Measurements from ENCODE around the gene DPAGT1. TPM values are rescaled to one million over a fixed set of nuclear protein-coding genes. Genes with fewer than 3 reads are reported as not detected.
A peak's percentile ranks its signal among the peaks of the same experiment; 100 is the strongest.

DPAGT1 gene
- polyA plus RNA-seq, 3 donors, result 37.0 to 54.2 (median 39.7) TPM

DNA sequence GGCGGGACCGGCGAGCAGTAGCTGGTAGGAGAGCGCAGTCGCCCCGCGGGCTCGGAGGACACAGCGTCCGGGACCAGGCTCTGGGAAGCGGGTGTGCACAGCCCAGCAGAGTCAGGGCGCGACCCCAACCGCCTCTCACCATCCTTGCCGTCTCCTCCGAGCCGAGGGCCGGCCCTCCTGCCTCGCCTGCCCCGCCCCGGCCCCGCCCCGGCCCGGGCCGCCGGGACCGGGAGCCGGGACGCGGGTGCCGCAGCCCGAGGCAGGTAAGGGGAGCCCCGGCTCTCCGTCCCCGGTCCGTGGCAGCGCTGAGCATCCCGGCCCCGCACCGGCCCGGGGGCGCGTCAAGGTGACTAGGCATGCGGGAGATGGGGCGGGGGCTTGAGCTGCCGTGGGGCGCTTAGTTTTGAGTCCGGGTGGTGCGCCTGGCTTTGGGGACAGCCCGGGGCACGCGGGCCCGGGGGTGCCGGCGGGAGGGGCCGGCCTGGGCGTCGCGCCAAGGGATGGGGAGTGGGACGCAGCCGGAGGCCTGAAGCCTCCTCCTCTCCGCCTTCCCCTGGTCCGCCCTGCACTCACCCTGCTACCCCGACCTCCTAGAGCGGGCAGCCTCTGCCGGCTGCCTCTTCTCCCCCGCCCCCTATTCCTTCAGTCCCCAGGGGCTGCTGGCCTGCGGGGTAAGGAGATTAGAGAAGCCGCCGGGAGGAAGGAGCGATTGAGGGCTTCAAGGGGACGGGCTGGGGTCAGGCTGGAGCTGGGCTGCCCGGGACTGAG lies 47.5 kb upstream of the DPAGT1 start, which contains the start of gene ABCG4:
Gene ABCG4 (plus strand): TSS at position 35 of the 768 bp plus-strand sequence. CDS start 914 bp downstream, outside the sequence.
- Histone ChIP-seq H3K79me2 (ENCODE audit: insufficient read depth, low read length) (no peaks in the 10 kb centered on the region), H3K9ac (ENCODE audit: insufficient read depth, low read length, poor library complexity, severe bottlenecking) (peak within 1 kb of the TSS; percentile 54), H2AFZ (ENCODE audit: insufficient read depth, low read depth, low read length, poor library complexity, severe bottlenecking) (peak within 1 kb of the TSS; percentile 87), H3K4me2 (replicated peaks; ENCODE audit: extremely low read depth, low read length, poor library complexity, severe bottlenecking) (peak within 1 kb of the TSS; percentile 78), H3K4me3 (replicated peaks in 1 of 3; ENCODE audit: low read depth in 2 of 3, low read length in 3 of 3) (peak within 1 kb of the TSS; percentile 4 to 75 (median 22)), H4K20me1 (ENCODE audit: insufficient read depth, low read length) (no peaks in the 10 kb centered on the region), H3K4me1 (ENCODE audit: control insufficient read depth in 1 of 2, insufficient read depth in 2 of 2, low read length in 2 of 2) (peaks cover 15 to 18% of the 10 kb centered on the region in 2 donors), H3K9me3 (replicated peaks in 1 of 2; ENCODE audit: control insufficient read depth in 1 of 2, insufficient read depth in 1 of 2, low read length in 2 of 2) (peaks cover 0 to 11% of the 10 kb centered on the region in 2 donors), H3K27ac (ENCODE audit: low read depth in 1 of 2, low read length in 2 of 2) (no peak within 1 kb of the TSS), H3K27me3 (ENCODE audit: control insufficient read depth in 2 of 2, insufficient read depth in 2 of 2, low read length in 2 of 2) (peaks cover 40 to 56% of the 10 kb centered on the region in 2 donors), H3K36me3 (replicated peaks in 1 of 2; ENCODE audit: control insufficient read depth in 1 of 2, insufficient read depth in 2 of 2, low read length in 2 of 2) (no peaks in the 10 kb centered on the region)
- peaks cover 0 to 17% (median 0%) of the 10 kb centered on the region in 7 donors for H3K9me3 Mint-ChIP-seq
- H3K4me1 Mint-ChIP-seq, result peaks cover 28% of the 10 kb centered on the region
- H3K27me3 Mint-ChIP-seq (ENCODE audit: low read depth in 3 of 3), result peaks cover 60 to 77% (median 63%) of the 10 kb centered on the region in 3 donors
- DNase-seq, result no peak
- under 1% methylated on average over 55 of the region's 73 CpGs for WGBS (ENCODE audit: insufficient coverage)
- H3K27ac Mint-ChIP-seq, result peak within 1 kb of the TSS in 2 of 7 donors; percentile 30 to 63
- peak within 1 kb of the TSS; percentile 76 to 91 for H3K4me3 Mint-ChIP-seq
- TF ChIP-seq, protein P1, sequence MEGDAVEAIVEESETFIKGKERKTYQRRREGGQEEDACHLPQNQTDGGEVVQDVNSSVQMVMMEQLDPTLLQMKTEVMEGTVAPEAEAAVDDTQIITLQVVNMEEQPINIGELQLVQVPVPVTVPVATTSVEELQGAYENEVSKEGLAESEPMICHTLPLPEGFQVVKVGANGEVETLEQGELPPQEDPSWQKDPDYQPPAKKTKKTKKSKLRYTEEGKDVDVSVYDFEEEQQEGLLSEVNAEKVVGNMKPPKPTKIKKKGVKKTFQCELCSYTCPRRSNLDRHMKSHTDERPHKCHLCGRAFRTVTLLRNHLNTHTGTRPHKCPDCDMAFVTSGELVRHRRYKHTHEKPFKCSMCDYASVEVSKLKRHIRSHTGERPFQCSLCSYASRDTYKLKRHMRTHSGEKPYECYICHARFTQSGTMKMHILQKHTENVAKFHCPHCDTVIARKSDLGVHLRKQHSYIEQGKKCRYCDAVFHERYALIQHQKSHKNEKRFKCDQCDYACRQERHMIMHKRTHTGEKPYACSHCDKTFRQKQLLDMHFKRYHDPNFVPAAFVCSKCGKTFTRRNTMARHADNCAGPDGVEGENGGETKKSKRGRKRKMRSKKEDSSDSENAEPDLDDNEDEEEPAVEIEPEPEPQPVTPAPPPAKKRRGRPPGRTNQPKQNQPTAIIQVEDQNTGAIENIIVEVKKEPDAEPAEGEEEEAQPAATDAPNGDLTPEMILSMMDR (IDR thresholded peaks at IDR 0.05), result no peak
- intact Hi-C loops (cut with micrococcal nuclease), result loop anchor here (10.0 kb wide), 1 partner anchor 46 kb away; no protein-coding TSS in a partner anchor
- H3K36me3 Mint-ChIP-seq, result peaks cover 0 to 5% of the 10 kb centered on the region in 2 donors

GRCh38 chr11:119148720-119149017 lies 47.0 kb upstream of the DPAGT1 start:
- TF ChIP-seq, protein P1 (IDR thresholded peaks at IDR 0.05), result no peak
- intact Hi-C loops (cut with micrococcal nuclease), result loop anchor here (10.0 kb wide), 1 partner anchor 46 kb away; no protein-coding TSS in a partner anchor
- H3K4me1 Mint-ChIP-seq, result peaks cover 29% of the 10 kb centered on the region
- peaks cover 15 to 18% of the 10 kb centered on the region in 2 donors for H3K4me1 ChIP-seq (ENCODE audit: control insufficient read depth in 1 of 2, insufficient read depth in 2 of 2, low read length in 2 of 2)
- H3K27ac Mint-ChIP-seq, result peak overlapping the region in 2 of 7 donors; percentile 30 to 35
- no peaks in the 10 kb centered on the region for H3K79me2 ChIP-seq (ENCODE audit: insufficient read depth, low read length)
- H3K9me3 Mint-ChIP-seq, result peaks cover 0 to 17% (median 0%) of the 10 kb centered on the region in 7 donors
- H3K4me3 ChIP-seq (replicated peaks in 1 of 3; ENCODE audit: low read depth in 2 of 3, low read length in 3 of 3), result peak overlapping the region; percentile 4 to 75 (median 22)
- H3K27me3 Mint-ChIP-seq (ENCODE audit: low read depth in 3 of 3), result peaks cover 56 to 78% (median 59%) of the 10 kb centered on the region in 3 donors
- peaks cover 0 to 11% of the 10 kb centered on the region in 2 donors for H3K9me3 ChIP-seq (replicated peaks in 1 of 2; ENCODE audit: control insufficient read depth in 1 of 2, insufficient read depth in 1 of 2, low read length in 2 of 2)
- no peak overlapping the region for H3K27ac ChIP-seq (ENCODE audit: low read depth in 1 of 2, low read length in 2 of 2)
- H2AFZ ChIP-seq (ENCODE audit: insufficient read depth, low read depth, low read length, poor library complexity, severe bottlenecking), result peak overlapping the region; percentile 87
- H3K9ac ChIP-seq (ENCODE audit: insufficient read depth, low read length, poor library complexity, severe bottlenecking), result peak overlapping the region; percentile 54
- peaks cover 0 to 5% of the 10 kb centered on the region in 2 donors for H3K36me3 Mint-ChIP-seq
- peaks cover 40 to 56% of the 10 kb centered on the region in 2 donors for H3K27me3 ChIP-seq (ENCODE audit: control insufficient read depth in 2 of 2, insufficient read depth in 2 of 2, low read length in 2 of 2)
- no peaks in the 10 kb centered on the region for H4K20me1 ChIP-seq (ENCODE audit: insufficient read depth, low read length)
- H3K36me3 ChIP-seq (replicated peaks in 1 of 2; ENCODE audit: control insufficient read depth in 1 of 2, insufficient read depth in 2 of 2, low read length in 2 of 2), result no peaks in the 10 kb centered on the region
- no peak for DNase-seq
- 2% methylated on average over 15 of the region's 16 CpGs for WGBS (ENCODE audit: insufficient coverage)
- H3K4me2 ChIP-seq (replicated peaks; ENCODE audit: extremely low read depth, low read length, poor library complexity, severe bottlenecking), result peak overlapping the region; percentile 78
- H3K4me3 Mint-ChIP-seq, result peak overlapping the region; percentile 76 to 91

Measured in CD14-positive monocyte (primary cell).